Transverse colon (tissue), 4 donors: ENCODE measurements around the gene MYO16. TPM values are rescaled to one million over a fixed set of nuclear protein-coding genes. Genes with fewer than 3 reads are reported as not detected.

Experiments used
- DNase-seq: peaks from one replicate; pipeline ENCODE4 v3.0.0-alpha.2; 2019
- H3K27ac ChIP-seq, 4 donors: fragments of 200-600 bp; sonication (generic); 2 replicates each; pipeline ENCODE4 v1.5.1; 2016 to 2018; ENCODE audit warnings: inconsistent platforms in 4 of 4
- H3K27me3 ChIP-seq: fragments of 200-600 bp; sonication (generic); 2 replicates; pipeline ENCODE4 v1.5.1; 2017; ENCODE audit warnings: inconsistent platforms
- H3K36me3 ChIP-seq, 4 donors: fragments of 200-600 bp; sonication (generic); 2 replicates each; pipeline ENCODE4 v1.5.1; 2017 to 2019; ENCODE audit warnings: inconsistent platforms in 4 of 4
- H3K4me1 ChIP-seq, 4 donors: fragments of 200-600 bp; sonication (generic); 2 replicates each; pipeline ENCODE4 v1.5.1; 2017 to 2020; ENCODE audit warnings: inconsistent platforms in 4 of 4
- H3K4me3 ChIP-seq, 4 donors: fragments of 200-600 bp; sonication (generic); 1 replicate in 1 of 4; 2 replicates in 3 of 4; pipeline versions ENCODE4 v1.5.1 to v1.6.1; 2017 to 2019; ENCODE audit warnings: inconsistent platforms in 4 of 4
- H3K9me3 ChIP-seq, 2 donors: fragments of 200-600 bp; sonication (generic); 2 replicates each; pipeline ENCODE4 v1.5.1; 2017 to 2019; ENCODE audit warnings: inconsistent platforms in 2 of 2
- EP300 ChIP-seq: sonication (generic); formaldehyde crosslinking; IDR thresholded peaks from one replicate; pipeline ENCODE4 v1.6.1; 2017; ENCODE audit warnings: antibody characterized with exemption, low read depth
- POLR2A ChIP-seq: fragments of 450-650 bp; IDR thresholded peaks from one replicate; pipeline ENCODE4 v1.6.1; 2016; ENCODE audit warnings: antibody characterized with exemption, mild to moderate bottlenecking, moderate library complexity
- POLR2AphosphoS5 ChIP-seq, 3 donors: sonication (generic); formaldehyde crosslinking; IDR thresholded peaks; one replicate each; pipeline ENCODE4 v1.6.1; 2016; ENCODE audit warnings: antibody characterized with exemption in 3 of 3
- WGBS, 2 donors: methylation state at CpG; one replicate each; pipeline ENCODE4 v1.1.5; 2018; ENCODE audit warnings: low coverage in 1 of 2; 5-methylcytosine and 5-hydroxymethylcytosine counted together
- in situ Hi-C, 4 donors: fragments of 200-750 bp; cut with MboI; loops; one replicate each; pipeline versions ENCODE4 v1.15.0 to v1.15.1; 2017; ENCODE audit warnings: low sequenced_read_pairs in 3 of 4, low pct_ligation_motif_present in 1 of 4, low pct_unique_long_range_greater_than_20kb in 1 of 4
- intact Hi-C: fragments of 100-400 bp; cut with DNase I; formaldehyde crosslinking; loops from one replicate; pipeline ENCODE4 v1.15.1; 2023; ENCODE audit warnings: low total_unique reads
- total RNA-seq, 4 donors: library from RNA; depleted of rRNA; stranded (reverse); fragments of >200 nt; gene quantifications; one replicate each; pipeline ENCODE4 v1.1.0, GENCODE V29; 2016
- TF ChIP-seq, protein P1 (sequence below), 5 experiments: fragments of 200-600 bp in 3 of 5; fragments of 450-650 bp in 2 of 5; sonication (generic) in 3 of 5; IDR thresholded peaks; 1 replicate in 2 of 5; 2 replicates in 3 of 5; pipeline ENCODE4 v1.5.1; 2016 to 2017; ENCODE audit warnings: antibody characterized with exemption in 5 of 5, inconsistent platforms in 3 of 5, mild to moderate bottlenecking in 2 of 5, moderate library complexity in 1 of 5

Gene MYO16
- total RNA-seq, 4 donors from 2014 or later, result under 0.01 to 3.4 TPM; not detected in 2

DNA sequence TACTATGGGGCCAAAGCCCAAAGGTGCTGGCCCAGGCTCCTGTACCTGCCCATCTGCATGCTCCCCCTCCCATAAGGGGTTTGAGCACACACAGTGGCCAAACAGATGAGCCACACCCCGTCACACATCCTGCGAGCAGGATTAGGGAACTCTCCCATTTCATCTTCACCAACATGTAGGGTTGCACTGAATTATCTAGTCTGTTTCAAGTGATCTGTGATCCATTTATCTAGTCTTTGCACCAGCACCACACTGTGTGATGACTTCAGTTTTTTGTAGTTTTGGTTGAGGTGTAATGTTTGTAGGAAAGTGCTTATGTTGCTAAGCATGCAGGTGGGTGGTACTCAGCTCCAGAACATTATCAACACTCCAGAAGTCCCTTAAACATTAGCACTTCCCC is 249.3 kb downstream of the MYO16 start:
- TF ChIP-seq, protein P1, sequence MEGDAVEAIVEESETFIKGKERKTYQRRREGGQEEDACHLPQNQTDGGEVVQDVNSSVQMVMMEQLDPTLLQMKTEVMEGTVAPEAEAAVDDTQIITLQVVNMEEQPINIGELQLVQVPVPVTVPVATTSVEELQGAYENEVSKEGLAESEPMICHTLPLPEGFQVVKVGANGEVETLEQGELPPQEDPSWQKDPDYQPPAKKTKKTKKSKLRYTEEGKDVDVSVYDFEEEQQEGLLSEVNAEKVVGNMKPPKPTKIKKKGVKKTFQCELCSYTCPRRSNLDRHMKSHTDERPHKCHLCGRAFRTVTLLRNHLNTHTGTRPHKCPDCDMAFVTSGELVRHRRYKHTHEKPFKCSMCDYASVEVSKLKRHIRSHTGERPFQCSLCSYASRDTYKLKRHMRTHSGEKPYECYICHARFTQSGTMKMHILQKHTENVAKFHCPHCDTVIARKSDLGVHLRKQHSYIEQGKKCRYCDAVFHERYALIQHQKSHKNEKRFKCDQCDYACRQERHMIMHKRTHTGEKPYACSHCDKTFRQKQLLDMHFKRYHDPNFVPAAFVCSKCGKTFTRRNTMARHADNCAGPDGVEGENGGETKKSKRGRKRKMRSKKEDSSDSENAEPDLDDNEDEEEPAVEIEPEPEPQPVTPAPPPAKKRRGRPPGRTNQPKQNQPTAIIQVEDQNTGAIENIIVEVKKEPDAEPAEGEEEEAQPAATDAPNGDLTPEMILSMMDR (IDR thresholded peaks at IDR 0.05), result no peak
- TF ChIP-seq EP300, result no peak
- no peak for TF ChIP-seq POLR2A
- no peak for TF ChIP-seq POLR2AphosphoS5 (IDR thresholded peaks at IDR 0.05)
- no peak for DNase-seq
- Histone ChIP-seq H3K4me3 (no peak overlapping the region), H3K9me3 (no peaks in the 10 kb centered on the region), H3K4me1 (no peaks in the 10 kb centered on the region), H3K27ac (no peak overlapping the region), H3K27me3 (no peaks in the 10 kb centered on the region), H3K36me3 (no peaks in the 10 kb centered on the region)
- intact Hi-C loops, result no loop called here
- in situ Hi-C loops, result loop anchor here in 1 of 4 donors (25.0 kb wide), 1 partner anchor 266 kb away; no protein-coding TSS in a partner anchor
- 78% methylated on average over 2 of the region's 2 CpGs; no CpG with 5 or more reads in 1 of the 2 donors for WGBS, 2 donors

DNA sequence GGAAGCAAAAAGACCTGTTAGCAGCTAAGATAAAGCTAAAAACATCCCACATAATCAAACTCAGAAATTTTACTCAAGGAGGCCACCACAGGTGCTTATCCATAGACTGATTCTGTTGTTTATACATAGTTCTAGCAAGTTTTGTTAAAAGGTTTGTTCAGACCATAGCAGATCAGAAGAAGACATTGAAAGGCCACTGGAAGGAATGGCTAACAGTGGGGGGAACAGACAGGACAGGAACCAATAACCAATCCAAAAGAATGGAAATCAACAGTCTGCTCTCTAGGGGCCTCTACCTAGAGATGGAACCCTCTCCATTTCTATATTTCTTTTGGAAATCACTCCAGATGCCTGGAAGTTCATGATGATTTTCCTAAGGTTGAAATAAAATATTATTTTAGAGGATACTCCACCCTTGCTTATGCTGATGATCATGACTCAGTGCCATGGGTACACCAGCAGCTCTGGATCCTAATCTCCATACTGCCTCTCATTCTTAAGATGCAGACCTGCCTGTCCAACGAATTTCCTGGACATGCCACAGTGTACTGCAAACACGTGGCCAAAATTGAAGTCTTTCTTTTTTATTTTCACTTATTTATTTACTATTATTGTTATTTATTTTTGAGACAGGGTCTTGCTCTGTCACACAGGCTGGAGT is 260.0 kb downstream of the MYO16 start:
- H3K4me3 ChIP-seq, result no peak overlapping the region
- TF ChIP-seq POLR2AphosphoS5 (IDR thresholded peaks at IDR 0.05) (no peak), POLR2A (no peak), EP300 (no peak)
- TF ChIP-seq, protein P1 (IDR thresholded peaks at IDR 0.05), result no peak
- intact Hi-C loops, result no loop called here
- H3K27ac ChIP-seq, result no peak overlapping the region
- H3K27me3 ChIP-seq, result no peaks in the 10 kb centered on the region
- no peaks in the 10 kb centered on the region for H3K4me1 ChIP-seq
- H3K36me3 ChIP-seq, result no peaks in the 10 kb centered on the region
- 67 to 71% methylated on average over 2 of the region's 2 CpGs for WGBS, 2 donors
- in situ Hi-C loops, result loop anchor here in 1 of 4 donors (25.0 kb wide), 1 partner anchor 277 kb away; no protein-coding TSS in a partner anchor
- H3K9me3 ChIP-seq, result no peaks in the 10 kb centered on the region
- no peak for DNase-seq

DNA sequence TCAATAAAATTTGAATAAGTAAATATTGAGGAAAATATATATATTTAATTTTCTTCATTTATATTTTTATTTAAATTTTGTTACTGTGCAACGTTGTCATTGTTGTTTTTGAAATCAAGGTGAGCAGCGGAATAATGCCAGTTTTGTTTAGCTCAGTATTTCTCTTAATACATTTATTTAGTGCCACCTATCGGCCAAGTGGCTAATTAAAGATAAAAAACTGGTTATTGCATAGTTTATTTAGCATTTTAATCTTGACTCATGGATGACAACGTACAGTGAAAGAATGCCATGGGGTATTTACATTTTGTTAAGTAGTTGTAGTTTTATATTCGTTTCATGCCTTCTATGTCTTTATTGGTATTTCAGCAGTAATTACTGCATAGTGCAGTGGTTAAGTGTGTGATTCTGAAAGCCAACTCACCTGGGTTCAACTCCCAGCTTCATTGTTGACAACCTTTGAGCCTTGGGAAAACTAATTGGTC is 265.9 kb downstream of the MYO16 start:
- Histone ChIP-seq H3K27me3 (no peaks in the 10 kb centered on the region), H3K36me3 (no peaks in the 10 kb centered on the region), H3K4me3 (no peak overlapping the region), H3K9me3 (no peaks in the 10 kb centered on the region), H3K27ac (no peak overlapping the region), H3K4me1 (no peaks in the 10 kb centered on the region)
- 2 to 6% methylated on average over 5 of the region's 5 CpGs for WGBS, 2 donors
- intact Hi-C loops (loop anchor here (10.0 kb wide), 2 partner anchors 550 to 670 kb away; no protein-coding TSS in a partner anchor), in situ Hi-C loops (loop anchor here in 3 of 4 donors (10.0 to 25.0 kb wide), 2 partner anchors 283 to 570 kb away; no protein-coding TSS in a partner anchor)
- no peak for TF ChIP-seq EP300
- TF ChIP-seq, protein P1 (IDR thresholded peaks at IDR 0.05), result peak; percentile 44 to 61 (median 54)
- DNase-seq, result no peak

DNA sequence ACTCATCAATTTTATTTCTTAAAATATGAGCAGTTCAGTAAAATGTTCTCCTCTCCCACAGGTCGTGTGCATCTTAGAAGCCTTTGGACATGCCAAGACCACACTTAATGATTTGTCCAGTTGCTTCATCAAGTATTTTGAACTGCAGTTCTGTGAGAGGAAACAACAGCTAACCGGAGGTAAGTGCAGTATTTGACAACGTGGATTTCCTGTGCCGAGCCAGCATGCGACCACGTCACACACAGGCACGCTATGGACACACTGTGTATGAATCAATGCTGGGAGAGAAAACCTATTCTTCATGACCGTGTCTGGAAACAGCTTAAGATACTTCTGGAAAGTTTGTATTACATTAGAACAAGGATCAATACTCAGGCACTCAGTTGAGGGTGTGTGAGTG is 268.5 kb downstream of the MYO16 start:
- no peaks in the 10 kb centered on the region for H3K36me3 ChIP-seq
- H3K4me1 ChIP-seq, result no peaks in the 10 kb centered on the region
- H3K27me3 ChIP-seq, result no peaks in the 10 kb centered on the region
- no peak overlapping the region for H3K4me3 ChIP-seq
- intact Hi-C loops, result loop anchor here (10.0 kb wide), 2 partner anchors 553 to 673 kb away; no protein-coding TSS in a partner anchor
- no peak overlapping the region for H3K27ac ChIP-seq
- no peaks in the 10 kb centered on the region for H3K9me3 ChIP-seq
- in situ Hi-C loops, result loop anchor here in 3 of 4 donors (10.0 to 25.0 kb wide), 2 partner anchors 286 to 573 kb away; no protein-coding TSS in a partner anchor
- TF ChIP-seq, protein P1 (IDR thresholded peaks at IDR 0.05), result no peak
- TF ChIP-seq EP300 (no peak), POLR2A (no peak), POLR2AphosphoS5 (IDR thresholded peaks at IDR 0.05) (no peak)
- 51 to 62% methylated on average over 7 to 8 of the region's 8 CpGs for WGBS, 2 donors
- no peak for DNase-seq
